B cell (primary cell): ENCODE measurements around the gene FOXE1.

Experiments
- CTCF ChIP-seq: fragments of 200-600 bp; IDR thresholded peaks from one replicate; pipeline ENCODE4 v1.8.0; 2022; ENCODE audit warnings: antibody characterized with exemption, mild to moderate bottlenecking
- EZH2 ChIP-seq: IDR thresholded peaks from 2 replicates; pipeline ENCODE4 v1.6.1; 2012; ENCODE audit warnings: borderline replicate concordance, low read depth, mild to moderate bottlenecking, moderate library complexity, low read length; ENCODE audit not compliant: insufficient read depth, poor library complexity, severe bottlenecking

- TF ChIP-seq CTCF (no peak), EZH2 (no peak)
Measured at GRCh38 chr9:97808972-97809371, 44.1 kb upstream of the FOXE1 start.
